ENCODE data around the gene COX8C. TPM values are rescaled to one million over a fixed set of nuclear protein-coding genes. Genes with fewer than 3 reads are reported as not detected.

The COX8C gene
- total RNA-seq, 1 donor from 2014 or later: not detected

- H3K27ac Mint-ChIP-seq (ENCODE audit: unreplicated experiment): no peak overlapping the region
- no peak overlapping the region for H3K4me3 Mint-ChIP-seq (ENCODE audit: unreplicated experiment)
- no peak for TF ChIP-seq CTCF (IDR thresholded peaks at IDR 0.05; ENCODE audit: partially characterized antibody, unreplicated experiment)
- H3K4me1 Mint-ChIP-seq (ENCODE audit: low read depth, unreplicated experiment): peaks cover 2% of the 10 kb centered on the region
- peaks cover 1% of the 10 kb centered on the region for H3K27me3 Mint-ChIP-seq (ENCODE audit: unreplicated experiment)
- DNase-seq: no peak
- H3K36me3 Mint-ChIP-seq (ENCODE audit: unreplicated experiment): no peaks in the 10 kb centered on the region
- H3K9me3 Mint-ChIP-seq (ENCODE audit: unreplicated experiment): peaks cover 3% of the 10 kb centered on the region
Measured at GRCh38 chr14:93302688-93303581, 44.0 kb upstream of the COX8C start.

GRCh38 chr14:93303659-93304058 lies 43.3 kb upstream of the COX8C start:
- no peak for TF ChIP-seq CTCF (IDR thresholded peaks at IDR 0.05; ENCODE audit: partially characterized antibody, unreplicated experiment)

GRCh38 chr14:93304771-93305170 lies 42.2 kb upstream of the COX8C start:
- no peak for DNase-seq
- no peaks in the 10 kb centered on the region for H3K9me3 Mint-ChIP-seq (ENCODE audit: unreplicated experiment)
- no peak for TF ChIP-seq CTCF (IDR thresholded peaks at IDR 0.05; ENCODE audit: partially characterized antibody, unreplicated experiment)
- no peak overlapping the region for H3K4me3 Mint-ChIP-seq (ENCODE audit: unreplicated experiment)
- no peaks in the 10 kb centered on the region for H3K36me3 Mint-ChIP-seq (ENCODE audit: unreplicated experiment)
- H3K27ac Mint-ChIP-seq (ENCODE audit: unreplicated experiment): no peak overlapping the region
- peaks cover 2% of the 10 kb centered on the region for H3K4me1 Mint-ChIP-seq (ENCODE audit: low read depth, unreplicated experiment)
- peaks cover 1% of the 10 kb centered on the region for H3K27me3 Mint-ChIP-seq (ENCODE audit: unreplicated experiment)

More at GRCh38 chr14:93303659-93304058, 43.3 kb upstream of the COX8C start:
- Mint-ChIP-seq H3K27ac (ENCODE audit: unreplicated experiment) (no peak overlapping the region), H3K27me3 (ENCODE audit: unreplicated experiment) (peaks cover 1% of the 10 kb centered on the region), H3K36me3 (ENCODE audit: unreplicated experiment) (no peaks in the 10 kb centered on the region), H3K9me3 (ENCODE audit: unreplicated experiment) (peaks cover 3% of the 10 kb centered on the region), H3K4me3 (ENCODE audit: unreplicated experiment) (no peak overlapping the region), H3K4me1 (ENCODE audit: low read depth, unreplicated experiment) (peaks cover 2% of the 10 kb centered on the region)
- no peak for DNase-seq

- no peak for DNase-seq
- H3K36me3 Mint-ChIP-seq (ENCODE audit: unreplicated experiment): no peaks in the 10 kb centered on the region
- peaks cover 1% of the 10 kb centered on the region for H3K27me3 Mint-ChIP-seq (ENCODE audit: unreplicated experiment)
- no peak for TF ChIP-seq CTCF (IDR thresholded peaks at IDR 0.05; ENCODE audit: partially characterized antibody, unreplicated experiment)
- H3K27ac Mint-ChIP-seq (ENCODE audit: unreplicated experiment): no peak overlapping the region
- peaks cover 2% of the 10 kb centered on the region for H3K4me1 Mint-ChIP-seq (ENCODE audit: low read depth, unreplicated experiment)
- no peaks in the 10 kb centered on the region for H3K9me3 Mint-ChIP-seq (ENCODE audit: unreplicated experiment)
- H3K4me3 Mint-ChIP-seq (ENCODE audit: unreplicated experiment): no peak overlapping the region
Measured at GRCh38 chr14:93305725-93306418, 41.1 kb upstream of the COX8C start.

- Mint-ChIP-seq H3K4me3 (ENCODE audit: unreplicated experiment) (no peak overlapping the region), H3K4me1 (ENCODE audit: low read depth, unreplicated experiment) (peaks cover 2% of the 10 kb centered on the region), H3K36me3 (ENCODE audit: unreplicated experiment) (no peaks in the 10 kb centered on the region), H3K9me3 (ENCODE audit: unreplicated experiment) (no peaks in the 10 kb centered on the region), H3K27ac (ENCODE audit: unreplicated experiment) (no peak overlapping the region), H3K27me3 (ENCODE audit: unreplicated experiment) (peaks cover 1% of the 10 kb centered on the region)
- DNase-seq: no peak
- no peak for TF ChIP-seq CTCF (IDR thresholded peaks at IDR 0.05; ENCODE audit: partially characterized antibody, unreplicated experiment)
Measured at GRCh38 chr14:93306812-93307211, 40.2 kb upstream of the COX8C start.
